ENCODE data around the gene MINDY1. TPM values are rescaled to one million over a fixed set of nuclear protein-coding genes. Genes with fewer than 3 reads are reported as not detected.

The MINDY1 gene
- total and polyA plus RNA-seq, 2 donors (not counting 3 experiments of a cell fraction or from before 2014, with no cell fraction given): 12.0 to 15.4 TPM

GRCh38 chr1:150985179-150985825, 21.4 kb downstream of the MINDY1 start:
- Histone ChIP-seq H3K27ac (ENCODE audit: insufficient read depth, low read depth, low read length) (no peak overlapping the region), H3K9me3 (replicated peaks; ENCODE audit: control insufficient read depth, insufficient read depth, low read length) (no peaks in the 10 kb centered on the region), H4K20me1 (replicated peaks; ENCODE audit: control insufficient read depth, extremely low read depth, insufficient read depth, low read length) (no peaks in the 10 kb centered on the region), H3K36me3 (ENCODE audit: control insufficient read depth in 2 of 2, extremely low read depth in 1 of 2, insufficient read depth in 2 of 2, low read length in 2 of 2) (no peaks in the 10 kb centered on the region), H3K9me1 (replicated peaks; ENCODE audit: control insufficient read depth, extremely low read depth, insufficient read depth, low read length) (no peaks in the 10 kb centered on the region), H3K4me1 (ENCODE audit: control insufficient read depth, extremely low read depth, insufficient read depth, low read length) (no peaks in the 10 kb centered on the region), H3K4me3 (replicated peaks in 1 of 3; ENCODE audit: insufficient read depth in 1 of 3, low read depth in 1 of 3, low read length in 3 of 3) (no peak overlapping the region), H3K79me2 (ENCODE audit: control insufficient read depth, insufficient read depth, low read length) (no peaks in the 10 kb centered on the region), H3K4me2 (ENCODE audit: insufficient read depth, low read length) (no peak overlapping the region), H3K9ac (replicated peaks; ENCODE audit: extremely low read depth, insufficient read depth, low read length) (no peak overlapping the region), H2AFZ (ENCODE audit: low read depth, low read length) (no peak overlapping the region), H3K27me3 (ENCODE audit: control insufficient read depth in 2 of 2, insufficient read depth in 2 of 2, low read length in 2 of 2) (no peaks in the 10 kb centered on the region)
- no TSS peak for BruUV-seq (replicated peaks)
- TF ChIP-seq EZH2 (IDR thresholded peaks at IDR 0.05; ENCODE audit: borderline replicate concordance, low read depth, low read length, severe bottlenecking) (no peak), GATA2 (IDR thresholded peaks at IDR 0.05; ENCODE audit: insufficient read depth, insufficient read length, low read depth, low read length) (no peak), POLR2A (IDR thresholded peaks at IDR 0.05; ENCODE audit: low read depth, low read length) (no peak), MYC (IDR thresholded peaks at IDR 0.05; ENCODE audit: low read depth, low read length) (no peak), MAX (IDR thresholded peaks at IDR 0.05; ENCODE audit: insufficient read depth, insufficient read length) (no peak), POLR2AphosphoS5 (IDR thresholded peaks at IDR 0.05; ENCODE audit: insufficient read depth, low read depth, low read length) (no peak), FOS (IDR thresholded peaks at IDR 0.05; ENCODE audit: borderline replicate concordance, insufficient read depth, low read length) (no peak), JUN (IDR thresholded peaks at IDR 0.05; ENCODE audit: borderline replicate concordance, insufficient read depth, insufficient read length, low read depth) (no peak)
- TF ChIP-seq, protein P1, sequence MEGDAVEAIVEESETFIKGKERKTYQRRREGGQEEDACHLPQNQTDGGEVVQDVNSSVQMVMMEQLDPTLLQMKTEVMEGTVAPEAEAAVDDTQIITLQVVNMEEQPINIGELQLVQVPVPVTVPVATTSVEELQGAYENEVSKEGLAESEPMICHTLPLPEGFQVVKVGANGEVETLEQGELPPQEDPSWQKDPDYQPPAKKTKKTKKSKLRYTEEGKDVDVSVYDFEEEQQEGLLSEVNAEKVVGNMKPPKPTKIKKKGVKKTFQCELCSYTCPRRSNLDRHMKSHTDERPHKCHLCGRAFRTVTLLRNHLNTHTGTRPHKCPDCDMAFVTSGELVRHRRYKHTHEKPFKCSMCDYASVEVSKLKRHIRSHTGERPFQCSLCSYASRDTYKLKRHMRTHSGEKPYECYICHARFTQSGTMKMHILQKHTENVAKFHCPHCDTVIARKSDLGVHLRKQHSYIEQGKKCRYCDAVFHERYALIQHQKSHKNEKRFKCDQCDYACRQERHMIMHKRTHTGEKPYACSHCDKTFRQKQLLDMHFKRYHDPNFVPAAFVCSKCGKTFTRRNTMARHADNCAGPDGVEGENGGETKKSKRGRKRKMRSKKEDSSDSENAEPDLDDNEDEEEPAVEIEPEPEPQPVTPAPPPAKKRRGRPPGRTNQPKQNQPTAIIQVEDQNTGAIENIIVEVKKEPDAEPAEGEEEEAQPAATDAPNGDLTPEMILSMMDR (IDR thresholded peaks at IDR 0.05; ENCODE audit: extremely low read depth in 1 of 2, insufficient read depth in 1 of 2, low read depth in 1 of 2, low read length in 2 of 2): no peak
- no peak for FAIRE-seq
- ChIA-PET CTCF (interaction anchor here (1.4 to 17.1 kb wide), 3 partner anchors 12 to 21 kb away, joined by 9 to 278 read pairs (median 27); partner anchors contain the start of gene MINDY1), POLR2A (no interaction called here)
- dilution Hi-C loops (cut with MboI; ENCODE audit: extremely low pct_ligation_motif_present, low sequenced_read_pairs): no loop called here
- DNase-seq (ENCODE audit: low read depth, low spot score): no peak
- intact Hi-C loops (cut with micrococcal nuclease): no loop called here

Measured in endothelial cell of umbilical vein (primary cell).